Heart right ventricle (tissue), 16 donors: ENCODE results near the gene MAPK8IP3. TPM values are rescaled to one million over a fixed set of nuclear protein-coding genes. Genes with fewer than 3 reads are reported as not detected.

Experiments used
- ATAC-seq, 8 donors: fragments of 200-7000 bp; cut with Tn5 transposase; one replicate each; pipeline ENCODE4 v1.9.1; 2020; ENCODE audit warnings: mild to moderate bottlenecking in 8 of 8, moderate library complexity in 8 of 8, moderate number of reproducible peaks in 1 of 8
- DNase-seq, 2 donors: peaks; one replicate each; pipeline ENCODE4 v3.0.0-alpha.2; 2020
- H3K27ac ChIP-seq, 10 donors: fragments of 200-600 bp; sonication (generic) in 2 of 10; one replicate each; pipeline versions ENCODE4 v1.5.0 to v1.8.0; 2020 to 2022; ENCODE audit warnings: mild to moderate bottlenecking in 3 of 10
- H3K27me3 ChIP-seq, 7 donors: fragments of 200-600 bp; one replicate each; pipeline ENCODE4 v1.8.0; 2021 to 2022; ENCODE audit warnings: mild to moderate bottlenecking in 2 of 7
- H3K36me3 ChIP-seq, 9 donors: fragments of 200-600 bp; sonication (generic) in 1 of 9; one replicate each; pipeline versions ENCODE4 v1.5.0 to v1.8.0; 2020 to 2022; ENCODE audit warnings: mild to moderate bottlenecking in 2 of 9
- H3K4me1 ChIP-seq, 9 donors: fragments of 200-600 bp; sonication (generic) in 1 of 9; one replicate each; pipeline versions ENCODE4 v1.5.0 to v1.8.0; 2020 to 2022; ENCODE audit warnings: mild to moderate bottlenecking in 4 of 9
- H3K4me3 ChIP-seq, 10 donors: fragments of 200-600 bp; sonication (generic) in 2 of 10; one replicate each; pipeline versions ENCODE4 v1.5.0 to v1.8.0; 2020 to 2022; ENCODE audit warnings: mild to moderate bottlenecking in 7 of 10, moderate library complexity in 2 of 10
- H3K9me3 ChIP-seq, 11 donors: fragments of 200-600 bp in 10 of 11; sonication (generic) in 2 of 11; one replicate each; pipeline versions ENCODE4 v1.5.0 to v1.8.0; 2013 to 2022; ENCODE audit warnings: mild to moderate bottlenecking in 2 of 11, control low read depth in 1 of 11, moderate library complexity in 1 of 11
- CTCF ChIP-seq, 9 donors: fragments of 200-600 bp; sonication (generic) in 2 of 9; IDR thresholded peaks; one replicate each; pipeline versions ENCODE4 v1.5.0 to v1.8.0; 2021 to 2022; ENCODE audit warnings: antibody characterized with exemption in 9 of 9, mild to moderate bottlenecking in 5 of 9, moderate library complexity in 1 of 9
- WGBS, 2 donors: extraction: QIAGEN DNeasy Blood & Tissue Kit; methylation state at CpG; one replicate each; pipeline ENCODE4 v1.1.7; 2013; ENCODE audit warnings: inconsistent platforms in 1 of 2; 5-methylcytosine and 5-hydroxymethylcytosine counted together
- intact Hi-C, 10 donors: fragments of 100-400 bp; cut with DNase I; formaldehyde crosslinking; loops; one replicate each; pipeline versions ENCODE4 v1.11.1 to v1.14.2; 2022
- polyA plus RNA-seq, 2 donors: library from polyadenylated mRNA; stranded (reverse); fragments of 200-250 nt; gene quantifications; one replicate each; pipeline ENCODE4 v1.2.3, GENCODE V29; 2013
- total RNA-seq, 10 donors: library from RNA; stranded (reverse); fragmentation: NEBNext Ultra II Directional in 3 of 10; extraction: Animal tissue kit (Norgen Biotek cat#: 25700) in 3 of 10; gene quantifications; one replicate each; pipeline versions ENCODE4 v1.2.1 to v1.2.4, GENCODE V29; 2021 to 2023
- donor health status: Arrhythmogenic right ventricular cardiomyopathy.
- donor health status: ischemic (EF 13 %, LVEDD 7.1; RV severe dilation, severe dysfunction).
- donor health status: healthy with polysubstance abuse.
- donor health status: DM: no; HTN: yes; CAD: no.
- donor health status: DM: no; HTN: no; CAD: no.
- donor health status: ischemic (EF 25% LVEDD 6.9; RV normal size, moderate dysfunction).
- donor health status: ischemic (EF 25% LVEDD 5.7; RV mildly dilated, moderate dysfunction).
- donor health status: healthy.
- donor health status: DM: yes; HTN: yes; CAD: no.
- donor health status: Ischemic cardiomyopathy.
- donor health status: ischemic (EF 35%, LVEDD 5.7; RV mildly dilated, moderate dysfunction).
- donor health status: nonischemic (EF 11% LVEDD 7.7; RV severe dilation, severe dysfunction).
- donor health status: DM: yes; HTN: yes; CAD: no.
- donor health status: PGD.
- donor health status: ischemic (EF 29% LVEDD 5.4; RV normal size, mild dysfunction).
- donor health status: nonischemic (EF 23%, LVEDD 6.1; RV moderate dilation, normal function).

Gene MAPK8IP3
- total and polyA plus RNA-seq, 12 donors: 31.2 to 126 (median 71.7) TPM

GRCh38 chr16:1812732-1813163 is 106.8 kb downstream of the MAPK8IP3 start:
- H3K27ac ChIP-seq: no peak overlapping the region
- peaks cover 0 to 78% (median 20%) of the 10 kb centered on the region in 9 donors for H3K36me3 ChIP-seq
- intact Hi-C loops: no loop called here
- DNase-seq (peak; percentile 62 to 72), ATAC-seq (peak; percentile 46 to 90 (median 86))
- WGBS, 2 donors: 32 to 34% methylated on average over 17 of the region's 17 CpGs
- no peaks in the 10 kb centered on the region for H3K4me1 ChIP-seq
- H3K4me3 ChIP-seq: no peak overlapping the region
- peak in 7 of 9 donors; percentile 19 to 59 (median 47) for TF ChIP-seq CTCF (IDR thresholded peaks at IDR 0.05)
- no peaks in the 10 kb centered on the region for H3K9me3 ChIP-seq
- H3K27me3 ChIP-seq: no peaks in the 10 kb centered on the region

GRCh38 chr16:1815461-1815860 is 109.5 kb downstream of the MAPK8IP3 start:
- H3K4me1 ChIP-seq: no peaks in the 10 kb centered on the region
- no peak overlapping the region for H3K4me3 ChIP-seq
- intact Hi-C loops: no loop called here
- H3K27me3 ChIP-seq: no peaks in the 10 kb centered on the region
- TF ChIP-seq CTCF (IDR thresholded peaks at IDR 0.05): no peak
- ATAC-seq (peak in 1 of 8 donors; percentile 47), DNase-seq (no peak)
- no peaks in the 10 kb centered on the region for H3K9me3 ChIP-seq
- no peak overlapping the region for H3K27ac ChIP-seq
- 87 to 93% methylated on average over 11 of the region's 11 CpGs for WGBS, 2 donors
- peaks cover 0 to 79% (median 22%) of the 10 kb centered on the region in 9 donors for H3K36me3 ChIP-seq

- Histone ChIP-seq H3K36me3 (peaks cover 0 to 85% (median 33%) of the 10 kb centered on the region in 9 donors), H3K27ac (no peak overlapping the region), H3K9me3 (no peaks in the 10 kb centered on the region), H3K27me3 (no peaks in the 10 kb centered on the region), H3K4me1 (no peaks in the 10 kb centered on the region), H3K4me3 (no peak overlapping the region)
- DNase-seq: no peak
- ATAC-seq: no peak
- TF ChIP-seq CTCF (IDR thresholded peaks at IDR 0.05): no peak
- 94 to 95% methylated on average over 40 of the region's 40 CpGs for WGBS, 2 donors
- intact Hi-C loops: no loop called here
These were observed 110.6 kb downstream of the MAPK8IP3 start for GRCh38 chr16:1816396-1817275.

- no peak for DNase-seq
- ATAC-seq: no peak
- intact Hi-C loops: no loop called here
- no peak overlapping the region for H3K4me3 ChIP-seq
- no peak overlapping the region for H3K27ac ChIP-seq
- no peaks in the 10 kb centered on the region for H3K9me3 ChIP-seq
- 97 to 99% methylated on average over 9 of the region's 9 CpGs for WGBS, 2 donors
- H3K4me1 ChIP-seq: no peaks in the 10 kb centered on the region
- no peak for TF ChIP-seq CTCF (IDR thresholded peaks at IDR 0.05)
- H3K36me3 ChIP-seq: peaks cover 0 to 91% (median 33%) of the 10 kb centered on the region in 9 donors
- H3K27me3 ChIP-seq: no peaks in the 10 kb centered on the region
These were observed 111.2 kb downstream of the MAPK8IP3 start for GRCh38 chr16:1817276-1817589.
